ENCODE data around the gene ALDH4A1. TPM values are rescaled to one million over a fixed set of nuclear protein-coding genes. Genes with fewer than 3 reads are reported as not detected.

ALDH4A1 gene
- total and polyA plus RNA-seq, 8 donors, result 3.5 to 16.0 (median 8.6) TPM

GRCh38 chr1:18927654-18928272 lies 25.4 kb upstream of the ALDH4A1 start:
- peaks cover 44 to 75% (median 60%) of the 10 kb centered on the region in 4 donors for H3K4me1 ChIP-seq

DNA sequence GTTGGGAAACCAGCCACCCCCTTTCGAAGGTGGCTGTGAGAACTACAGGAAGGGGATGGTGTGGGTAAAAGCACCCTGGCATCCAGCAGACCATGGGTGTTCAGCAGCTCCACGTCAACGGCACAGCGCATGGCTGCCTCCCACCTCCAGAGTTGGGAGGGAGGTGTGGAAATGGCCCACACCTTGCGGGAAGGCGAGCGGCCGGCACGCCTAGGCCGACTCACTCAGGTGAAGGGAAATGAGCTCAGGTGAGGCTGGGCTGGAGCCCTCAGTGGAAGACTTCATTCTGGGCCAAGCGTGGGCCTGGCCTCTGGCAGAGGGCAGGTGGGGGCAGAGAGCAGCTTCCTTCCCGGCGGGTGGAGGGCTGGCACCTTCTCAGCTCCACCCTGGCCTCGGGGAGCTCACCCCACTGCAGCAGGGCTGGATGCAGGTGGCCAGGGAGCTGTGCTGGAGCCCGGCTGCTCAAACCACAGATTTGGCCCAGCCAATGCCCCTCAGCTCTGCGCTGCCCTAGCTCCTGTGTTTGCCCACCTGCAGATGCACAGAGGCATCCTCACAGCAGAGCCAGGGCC lies 24.8 kb upstream of the ALDH4A1 start:
- H3K27ac ChIP-seq, result peak overlapping the region; percentile 60 to 87 (median 75)
- no peak for TF ChIP-seq CTCF (IDR thresholded peaks at IDR 0.05)
- TF ChIP-seq EP300 (IDR thresholded peaks at IDR 0.05), result no peak
- no peak for TF ChIP-seq POLR2AphosphoS5 (IDR thresholded peaks at IDR 0.05)
- TF ChIP-seq POLR2A (IDR thresholded peaks at IDR 0.05), result no peak
- intact Hi-C loops (cut with DNase I; ENCODE audit: low total_unique reads), result no loop called here
- no peak for DNase-seq
- no peaks in the 10 kb centered on the region for H3K9me3 ChIP-seq
- H3K4me1 ChIP-seq, result peaks cover 49 to 75% (median 60%) of the 10 kb centered on the region in 4 donors
- WGBS, 5 donors, result 58 to 74% (median 66%) methylated on average over 13 to 16 of the region's 16 CpGs
- H3K36me3 ChIP-seq, result no peaks in the 10 kb centered on the region
- H3K4me3 ChIP-seq, result peak overlapping the region in 3 of 4 donors; percentile 0 to 24 (median 11)
- no peaks in the 10 kb centered on the region for H3K27me3 ChIP-seq

More at GRCh38 chr1:18927654-18928272, 25.4 kb upstream of the ALDH4A1 start:
- H3K27me3 ChIP-seq, result no peaks in the 10 kb centered on the region
- WGBS, 5 donors, result 45 to 56% (median 51%) methylated on average over 12 of the region's 12 CpGs
- no peak for DNase-seq
- TF ChIP-seq POLR2A (IDR thresholded peaks at IDR 0.05) (no peak), EP300 (IDR thresholded peaks at IDR 0.05) (no peak), CTCF (IDR thresholded peaks at IDR 0.05) (no peak)
- H3K4me3 ChIP-seq, result peak overlapping the region in 3 of 4 donors; percentile 0 to 24 (median 11)
- H3K9me3 ChIP-seq, result no peaks in the 10 kb centered on the region
- H3K36me3 ChIP-seq, result no peaks in the 10 kb centered on the region
- peak overlapping the region in 4 of 5 donors; percentile 65 to 87 (median 80) for H3K27ac ChIP-seq
- intact Hi-C loops (cut with DNase I; ENCODE audit: low total_unique reads), result no loop called here

DNA sequence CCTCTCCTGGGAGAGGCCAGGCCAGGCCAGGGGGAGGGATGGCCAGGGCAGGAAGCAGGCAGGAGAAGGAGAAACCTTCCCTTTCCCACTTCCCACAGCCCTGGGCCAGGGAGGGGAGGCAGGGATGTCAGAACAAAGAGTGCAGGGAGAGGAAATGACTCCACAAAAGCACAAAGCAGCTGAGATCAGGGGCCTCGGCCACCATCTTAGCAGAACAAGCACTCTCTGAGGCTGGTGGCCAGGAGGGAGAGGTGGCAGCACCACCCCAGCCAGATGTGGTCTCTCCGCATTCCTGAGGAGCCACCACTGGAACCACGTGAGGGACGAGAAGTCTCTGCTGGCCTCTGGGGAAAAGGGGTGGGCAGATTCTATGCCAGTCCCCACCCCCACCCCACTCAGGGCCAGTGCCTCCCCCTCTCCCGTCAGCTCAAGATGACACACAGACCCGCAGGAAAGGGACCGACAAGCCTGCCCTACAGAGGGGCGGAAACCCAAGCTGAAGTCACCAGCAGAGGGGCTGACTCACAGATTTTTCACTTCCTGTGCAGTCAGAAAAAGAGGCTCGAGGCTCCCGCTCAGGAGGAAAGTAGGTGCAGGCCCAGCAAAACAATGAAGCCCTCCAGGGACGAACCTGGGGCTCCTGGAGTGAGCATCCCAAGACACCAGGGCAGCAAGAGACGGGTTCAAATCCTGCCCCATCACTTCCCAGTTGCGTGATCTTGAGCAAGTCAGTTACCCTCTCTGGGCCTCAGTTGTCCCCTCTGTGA lies 24.1 kb upstream of the ALDH4A1 start:
- no peaks in the 10 kb centered on the region for H3K27me3 ChIP-seq
- peak; percentile 57 to 86 for DNase-seq
- H3K27ac ChIP-seq, result peak overlapping the region; percentile 60 to 87 (median 75)
- peaks cover 53 to 80% (median 62%) of the 10 kb centered on the region in 4 donors for H3K4me1 ChIP-seq
- H3K36me3 ChIP-seq, result no peaks in the 10 kb centered on the region
- no peak for TF ChIP-seq EP300 (IDR thresholded peaks at IDR 0.05)
- TF ChIP-seq POLR2AphosphoS5 (IDR thresholded peaks at IDR 0.05), result peak in 1 of 3 donors; percentile 17
- peak overlapping the region in 1 of 4 donors; percentile 11 for H3K4me3 ChIP-seq
- H3K9me3 ChIP-seq, result no peaks in the 10 kb centered on the region
- intact Hi-C loops (cut with DNase I; ENCODE audit: low total_unique reads), result no loop called here
- WGBS, 5 donors, result 49 to 85% (median 59%) methylated on average over 8 to 13 of the region's 13 CpGs

- peak overlapping the region in 1 of 5 donors; percentile 89 for H3K27ac ChIP-seq
- no peak for DNase-seq
- H3K9me3 ChIP-seq, result no peaks in the 10 kb centered on the region
- H3K27me3 ChIP-seq, result no peaks in the 10 kb centered on the region
- TF ChIP-seq POLR2A (IDR thresholded peaks at IDR 0.05), result no peak
- TF ChIP-seq CTCF (IDR thresholded peaks at IDR 0.05), result no peak
- TF ChIP-seq EP300 (IDR thresholded peaks at IDR 0.05), result no peak
- no peak for TF ChIP-seq POLR2AphosphoS5 (IDR thresholded peaks at IDR 0.05)
- intact Hi-C loops (cut with DNase I; ENCODE audit: low total_unique reads), result no loop called here
- peaks cover 53 to 84% (median 65%) of the 10 kb centered on the region in 4 donors for H3K4me1 ChIP-seq
- WGBS, 5 donors, result 92 to 96% (median 96%) methylated on average over 9 of the region's 9 CpGs
- no peak overlapping the region for H3K4me3 ChIP-seq
- H3K36me3 ChIP-seq, result peaks cover 4 to 7% (median 6%) of the 10 kb centered on the region in 4 donors
These were observed 22.9 kb upstream of the ALDH4A1 start for GRCh38 chr1:18925279-18925678.

All from stomach (tissue), 9 donors.